Thoracic aorta (tissue), 2 donors: ENCODE results near the gene MPZL1. TPM values are rescaled to one million over a fixed set of nuclear protein-coding genes. Genes with fewer than 3 reads are reported as not detected.

Experiments
- ATAC-seq: fragments of 150-250 bp; one replicate; pipeline ENCODE4 v1.8.0; 2017; ENCODE audit warnings: low read depth; ENCODE audit not compliant: insufficient number of reproducible peaks, low FRiP score
- DNase-seq: peaks from one replicate; pipeline ENCODE4 v3.0.0-alpha.2; 2020; ENCODE audit warnings: low spot score
- H3K27ac ChIP-seq, 2 donors: fragments of 200-600 bp; sonication (generic); 1 replicate in 1 of 2; 2 replicates in 1 of 2; pipeline ENCODE4 v1.5.1; 2016; ENCODE audit warnings: mild to moderate bottlenecking in 2 of 2, moderate library complexity in 2 of 2
- H3K27me3 ChIP-seq: fragments of 200-600 bp; sonication (generic); replicated peaks from 2 replicates; pipeline ENCODE4 v1.6.0; 2016; ENCODE audit warnings: mild to moderate bottlenecking; ENCODE audit not compliant: insufficient read depth
- H3K36me3 ChIP-seq: fragments of 200-600 bp; sonication (generic); one replicate; pipeline ENCODE4 v1.5.1; 2016
- H3K4me1 ChIP-seq, 2 donors: fragments of 200-600 bp; sonication (generic); 1 replicate in 1 of 2; 2 replicates in 1 of 2; pipeline versions ENCODE4 v1.5.1 to v1.6.0; 2016; ENCODE audit warnings: low read depth in 2 of 2, mild to moderate bottlenecking in 1 of 2; ENCODE audit not compliant: control insufficient read depth in 1 of 2
- H3K4me3 ChIP-seq: fragments of 200-600 bp; sonication (generic); 2 replicates; pipeline ENCODE4 v1.5.1; 2016; ENCODE audit warnings: mild to moderate bottlenecking
- H3K9me3 ChIP-seq: fragments of 200-600 bp; sonication (generic); 2 replicates; pipeline ENCODE4 v1.5.1; 2016
- total RNA-seq, 2 donors: library from RNA; depleted of rRNA; stranded (reverse); fragments of >200 nt; gene quantifications; one replicate each; pipeline versions ENCODE4 v1.1.0 to v1.2.3, GENCODE V29; 2016
- TF ChIP-seq, protein P1 (sequence below): fragments of 200-600 bp; sonication (generic); IDR thresholded peaks from one replicate; pipeline ENCODE4 v1.5.1; 2019; ENCODE audit warnings: antibody characterized with exemption

The MPZL1 gene
- total RNA-seq, 2 donors from 2014 or later = 92.6 to 108 TPM

DNA sequence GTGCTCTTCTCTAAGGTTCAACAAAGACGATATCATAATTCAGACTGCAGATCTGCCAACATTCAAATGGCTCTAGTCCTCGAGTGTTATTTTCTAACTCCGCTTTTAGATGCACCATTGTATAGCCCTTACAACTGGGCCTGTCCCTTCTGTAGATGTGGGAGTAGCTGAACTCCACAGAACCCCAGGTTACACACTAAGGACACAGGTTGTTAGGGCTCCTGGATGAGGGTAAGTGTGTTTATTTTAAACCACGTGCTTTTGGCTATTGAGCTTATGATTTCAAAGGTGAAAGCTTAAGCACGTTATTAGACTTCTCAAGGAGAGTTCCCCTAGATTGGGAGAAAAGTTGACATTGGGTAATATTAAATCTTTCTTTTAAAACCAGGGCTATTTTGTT lies 64.7 kb downstream of the MPZL1 start:
- no peak for DNase-seq
- H3K9me3 ChIP-seq = no peaks in the 10 kb centered on the region
- H3K36me3 ChIP-seq = peaks cover 10% of the 10 kb centered on the region
- H3K27ac ChIP-seq = no peak overlapping the region
- ATAC-seq = no peak
- TF ChIP-seq, protein P1, sequence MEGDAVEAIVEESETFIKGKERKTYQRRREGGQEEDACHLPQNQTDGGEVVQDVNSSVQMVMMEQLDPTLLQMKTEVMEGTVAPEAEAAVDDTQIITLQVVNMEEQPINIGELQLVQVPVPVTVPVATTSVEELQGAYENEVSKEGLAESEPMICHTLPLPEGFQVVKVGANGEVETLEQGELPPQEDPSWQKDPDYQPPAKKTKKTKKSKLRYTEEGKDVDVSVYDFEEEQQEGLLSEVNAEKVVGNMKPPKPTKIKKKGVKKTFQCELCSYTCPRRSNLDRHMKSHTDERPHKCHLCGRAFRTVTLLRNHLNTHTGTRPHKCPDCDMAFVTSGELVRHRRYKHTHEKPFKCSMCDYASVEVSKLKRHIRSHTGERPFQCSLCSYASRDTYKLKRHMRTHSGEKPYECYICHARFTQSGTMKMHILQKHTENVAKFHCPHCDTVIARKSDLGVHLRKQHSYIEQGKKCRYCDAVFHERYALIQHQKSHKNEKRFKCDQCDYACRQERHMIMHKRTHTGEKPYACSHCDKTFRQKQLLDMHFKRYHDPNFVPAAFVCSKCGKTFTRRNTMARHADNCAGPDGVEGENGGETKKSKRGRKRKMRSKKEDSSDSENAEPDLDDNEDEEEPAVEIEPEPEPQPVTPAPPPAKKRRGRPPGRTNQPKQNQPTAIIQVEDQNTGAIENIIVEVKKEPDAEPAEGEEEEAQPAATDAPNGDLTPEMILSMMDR = no peak
- no peaks in the 10 kb centered on the region for H3K27me3 ChIP-seq
- H3K4me1 ChIP-seq = peaks cover 7% of the 10 kb centered on the region in 2 donors
- H3K4me3 ChIP-seq = no peak overlapping the region

DNA sequence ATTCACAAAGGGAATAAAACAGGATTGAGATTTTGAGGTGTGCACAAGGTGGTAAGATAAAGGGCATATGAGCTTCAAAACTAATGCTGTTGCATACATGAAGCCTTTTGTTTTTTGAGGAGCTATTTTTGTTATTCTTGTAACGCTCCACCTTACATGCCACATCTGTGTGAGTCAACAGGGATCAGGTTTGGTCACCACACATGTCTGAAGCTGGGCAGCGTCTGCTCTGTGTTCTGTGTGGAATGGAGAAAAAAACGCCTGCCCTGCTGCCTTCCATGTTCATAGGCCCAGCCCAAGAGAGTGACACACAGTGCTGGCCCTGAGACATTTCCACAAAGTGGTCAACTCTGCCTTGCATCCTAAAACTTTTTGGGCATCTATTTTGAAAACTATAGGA lies 67.7 kb downstream of the MPZL1 start:
- no peak overlapping the region for H3K27ac ChIP-seq
- TF ChIP-seq, protein P1 = no peak
- H3K36me3 ChIP-seq = peaks cover 10% of the 10 kb centered on the region
- H3K4me3 ChIP-seq = no peak overlapping the region
- no peaks in the 10 kb centered on the region for H3K9me3 ChIP-seq
- H3K27me3 ChIP-seq = no peaks in the 10 kb centered on the region
- DNase-seq (no peak), ATAC-seq (no peak)
- H3K4me1 ChIP-seq = no peaks in the 10 kb centered on the region

- ATAC-seq (no peak), DNase-seq (no peak)
- Histone ChIP-seq H3K4me3 (no peak overlapping the region), H3K36me3 (peaks cover 10% of the 10 kb centered on the region), H3K27ac (no peak overlapping the region), H3K9me3 (no peaks in the 10 kb centered on the region), H3K4me1 (peaks cover under 1% of the 10 kb centered on the region in 2 donors), H3K27me3 (no peaks in the 10 kb centered on the region)
- TF ChIP-seq, protein P1 = no peak
These were observed 68.3 kb downstream of the MPZL1 start for GRCh38 chr1:167790117-167790516.

DNA sequence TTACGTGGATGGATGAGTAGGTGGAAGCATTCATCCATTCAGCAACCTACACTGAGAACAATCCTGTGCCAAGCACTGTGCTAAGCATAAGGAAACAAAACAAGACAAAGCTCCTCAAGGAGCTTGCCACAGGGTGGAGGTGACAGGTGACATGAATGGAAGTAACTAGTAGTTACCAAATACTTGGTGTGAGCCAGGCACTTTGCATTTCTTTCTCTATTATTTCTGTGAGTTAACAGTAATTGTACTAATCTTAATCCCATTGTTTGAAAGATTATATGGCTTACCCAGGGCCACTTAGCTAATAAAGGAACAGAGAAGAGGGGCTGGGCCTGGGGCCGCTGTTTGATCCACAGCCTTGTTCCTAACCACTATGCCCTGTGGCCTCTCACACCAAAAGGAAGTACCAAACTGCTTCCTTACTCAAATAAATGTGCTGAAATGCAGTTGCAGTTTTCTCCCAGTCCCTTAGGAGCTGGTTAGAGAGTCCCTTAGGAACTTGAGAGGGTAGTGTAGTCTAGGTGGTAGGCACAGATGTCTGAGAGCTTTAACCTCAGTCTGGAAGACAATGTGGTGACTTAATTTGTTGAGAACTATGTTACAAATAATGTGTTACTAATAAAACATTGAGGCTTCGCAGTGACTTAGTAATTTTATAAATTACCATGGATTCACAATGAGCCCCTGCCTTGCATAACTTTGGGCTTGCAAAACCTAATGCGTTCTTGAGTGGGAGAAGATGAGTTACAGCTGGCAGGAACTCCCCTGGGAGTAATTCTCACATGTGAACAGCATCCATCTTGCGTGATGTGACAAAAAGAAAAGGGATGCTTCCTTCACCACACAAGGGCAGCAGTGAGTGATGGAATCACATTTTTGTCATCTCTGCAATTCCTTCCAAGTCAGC lies 69.8 kb downstream of the MPZL1 start:
- no peak for DNase-seq
- Histone ChIP-seq H3K36me3 (peaks cover 10% of the 10 kb centered on the region), H3K4me1 (peaks cover 13 to 15% of the 10 kb centered on the region in 2 donors), H3K9me3 (no peaks in the 10 kb centered on the region), H3K4me3 (no peak overlapping the region), H3K27me3 (no peaks in the 10 kb centered on the region), H3K27ac (no peak overlapping the region)
- ATAC-seq = no peak
- TF ChIP-seq, protein P1 = no peak

DNA sequence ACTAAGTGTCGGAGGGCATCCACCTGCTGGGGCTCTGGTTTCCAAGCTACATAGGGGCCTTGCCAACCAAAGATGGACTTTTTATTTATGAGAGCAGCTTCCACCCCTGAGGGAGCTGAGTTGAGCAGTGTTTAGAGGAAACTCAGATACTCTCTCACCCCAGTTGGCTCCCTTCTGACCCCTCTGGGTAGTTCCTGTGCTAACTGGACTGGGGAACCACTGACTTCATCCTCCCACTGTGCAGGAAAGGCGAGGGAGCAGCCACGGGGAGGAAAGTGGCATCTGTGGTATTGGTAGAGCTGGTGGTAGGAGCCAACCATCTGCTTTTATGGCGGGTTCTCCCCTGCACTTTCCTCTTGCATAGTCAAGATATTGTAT lies 70.4 kb downstream of the MPZL1 start:
- no peak for ATAC-seq
- DNase-seq = no peak
- Histone ChIP-seq H3K9me3 (no peaks in the 10 kb centered on the region), H3K4me3 (no peak overlapping the region), H3K36me3 (peaks cover 10% of the 10 kb centered on the region), H3K4me1 (peaks cover 13 to 21% of the 10 kb centered on the region in 2 donors), H3K27me3 (no peaks in the 10 kb centered on the region), H3K27ac (no peak overlapping the region)
- TF ChIP-seq, protein P1 = no peak
